Smooth muscle cell (in vitro differentiated cells): Measurements from ENCODE around the gene NPC1. TPM values are rescaled to one million over a fixed set of nuclear protein-coding genes. Genes with fewer than 3 reads are reported as not detected.

ENCODE experiments used
- DNase-seq: peaks from one replicate; lab custom pipeline; 2025; ENCODE audit not compliant: unreplicated experiment; lab: John Stamatoyannopoulos, UW
- H2AFZ ChIP-seq: fragments of 200-600 bp; sonication (generic); 2 replicates; pipeline ENCODE4 v1.6.0; 2016; ENCODE audit warnings: antibody characterized with exemption, low read depth, mild to moderate bottlenecking
- H3F3A ChIP-seq: fragments of 200-600 bp; sonication (generic); 2 replicates; pipeline ENCODE4 v1.6.0; 2017; ENCODE audit warnings: antibody characterized with exemption, low read depth
- H3K27ac ChIP-seq: fragments of 200-600 bp; sonication (generic); 2 replicates; pipeline ENCODE4 v1.5.1; 2016; ENCODE audit warnings: low read depth, mild to moderate bottlenecking
- H3K27me3 ChIP-seq: fragments of 200-600 bp; sonication (generic); 2 replicates; pipeline ENCODE4 v1.6.1; 2016; ENCODE audit warnings: low read depth, mild to moderate bottlenecking
- H3K36me3 ChIP-seq: fragments of 200-600 bp; sonication (generic); 2 replicates; pipeline ENCODE4 v1.5.1; 2016; ENCODE audit warnings: low read depth
- H3K4me1 ChIP-seq: fragments of 200-600 bp; sonication (generic); 2 replicates; pipeline ENCODE4 v1.5.1; 2016; ENCODE audit warnings: low read depth
- H3K4me2 ChIP-seq: fragments of 200-600 bp; sonication (generic); 2 replicates; pipeline ENCODE4 v1.6.0; 2016; ENCODE audit warnings: mild to moderate bottlenecking
- H3K4me3 ChIP-seq: fragments of 200-600 bp; sonication (generic); 2 replicates; pipeline ENCODE4 v1.5.1; 2016; ENCODE audit warnings: mild to moderate bottlenecking
- H3K79me2 ChIP-seq: fragments of 200-600 bp; sonication (generic); 2 replicates; pipeline ENCODE4 v1.6.0; 2016; ENCODE audit warnings: low read depth, mild to moderate bottlenecking
- H3K9ac ChIP-seq: fragments of 200-600 bp; sonication (generic); 2 replicates; pipeline ENCODE4 v1.6.0; 2016; ENCODE audit warnings: low read depth
- H3K9me3 ChIP-seq: fragments of 200-600 bp; sonication (generic); replicated peaks from 2 replicates; pipeline ENCODE4 v1.5.1; 2016; ENCODE audit warnings: low read depth
- H4K20me1 ChIP-seq: fragments of 200-600 bp; sonication (generic); 2 replicates; pipeline ENCODE4 v1.6.0; 2016; ENCODE audit warnings: low read depth
- WGBS: methylation state at CpG from one replicate; pipeline ENCODE4 v1.1.7; 2016; ENCODE audit warnings: low lambda C conversion rate; 5-methylcytosine and 5-hydroxymethylcytosine counted together
- polyA plus RNA-seq: library from polyadenylated mRNA; unstranded; fragments of >200 nt; fragmentation: Nextera tagmentation; extraction: Ambion mirVana; gene quantifications from 2 replicates; pipeline ENCODE4 v1.2.1, GENCODE V29; 2016
- total RNA-seq: library from RNA; depleted of rRNA; stranded (reverse); fragments of >200 nt; gene quantifications from 2 replicates; pipeline ENCODE4 v1.2.3, GENCODE V29; 2014
- TF ChIP-seq, protein P1 (sequence below): fragments of 200-600 bp; sonication (generic); IDR thresholded peaks from 2 replicates; pipeline ENCODE4 v1.5.1; 2017; ENCODE audit warnings: borderline replicate concordance, mild to moderate bottlenecking, antibody characterized with exemption; ENCODE audit not compliant: insufficient read depth, poor library complexity, severe bottlenecking

Gene NPC1
- total and polyA plus RNA-seq, 2 experiments from 2014 or later, result 29.9 to 55.5 TPM

GRCh38 chr18:23599809-23600208 lies 13.5 kb upstream of the NPC1 start:
- no peaks in the 10 kb centered on the region for H3F3A ChIP-seq
- H3K27ac ChIP-seq, result no peak overlapping the region
- no peaks in the 10 kb centered on the region for H3K27me3 ChIP-seq
- H3K9ac ChIP-seq, result no peak overlapping the region
- no peaks in the 10 kb centered on the region for H3K4me1 ChIP-seq
- no peaks in the 10 kb centered on the region for H4K20me1 ChIP-seq
- no peaks in the 10 kb centered on the region for H3K36me3 ChIP-seq
- TF ChIP-seq, protein P1, sequence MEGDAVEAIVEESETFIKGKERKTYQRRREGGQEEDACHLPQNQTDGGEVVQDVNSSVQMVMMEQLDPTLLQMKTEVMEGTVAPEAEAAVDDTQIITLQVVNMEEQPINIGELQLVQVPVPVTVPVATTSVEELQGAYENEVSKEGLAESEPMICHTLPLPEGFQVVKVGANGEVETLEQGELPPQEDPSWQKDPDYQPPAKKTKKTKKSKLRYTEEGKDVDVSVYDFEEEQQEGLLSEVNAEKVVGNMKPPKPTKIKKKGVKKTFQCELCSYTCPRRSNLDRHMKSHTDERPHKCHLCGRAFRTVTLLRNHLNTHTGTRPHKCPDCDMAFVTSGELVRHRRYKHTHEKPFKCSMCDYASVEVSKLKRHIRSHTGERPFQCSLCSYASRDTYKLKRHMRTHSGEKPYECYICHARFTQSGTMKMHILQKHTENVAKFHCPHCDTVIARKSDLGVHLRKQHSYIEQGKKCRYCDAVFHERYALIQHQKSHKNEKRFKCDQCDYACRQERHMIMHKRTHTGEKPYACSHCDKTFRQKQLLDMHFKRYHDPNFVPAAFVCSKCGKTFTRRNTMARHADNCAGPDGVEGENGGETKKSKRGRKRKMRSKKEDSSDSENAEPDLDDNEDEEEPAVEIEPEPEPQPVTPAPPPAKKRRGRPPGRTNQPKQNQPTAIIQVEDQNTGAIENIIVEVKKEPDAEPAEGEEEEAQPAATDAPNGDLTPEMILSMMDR, result no peak
- H2AFZ ChIP-seq, result no peak overlapping the region
- WGBS, result 55% methylated on average over 1 of the region's 1 CpG
- no peak overlapping the region for H3K4me2 ChIP-seq
- H3K4me3 ChIP-seq, result no peak overlapping the region
- no peaks in the 10 kb centered on the region for H3K9me3 ChIP-seq
- no peaks in the 10 kb centered on the region for H3K79me2 ChIP-seq
- DNase-seq, result no peak

GRCh38 chr18:23596183-23596582 lies 9.9 kb upstream of the NPC1 start:
- no peak overlapping the region for H3K4me2 ChIP-seq
- no peaks in the 10 kb centered on the region for H3K36me3 ChIP-seq
- H3K27me3 ChIP-seq, result no peaks in the 10 kb centered on the region
- H3K27ac ChIP-seq, result no peak overlapping the region
- H3F3A ChIP-seq, result no peaks in the 10 kb centered on the region
- no peak for DNase-seq
- 88% methylated on average over 7 of the region's 7 CpGs for WGBS
- H3K4me3 ChIP-seq, result no peak overlapping the region
- no peaks in the 10 kb centered on the region for H3K4me1 ChIP-seq
- no peak overlapping the region for H3K9ac ChIP-seq
- H2AFZ ChIP-seq, result no peak overlapping the region
- H3K79me2 ChIP-seq, result no peaks in the 10 kb centered on the region
- TF ChIP-seq, protein P1, result no peak
- H4K20me1 ChIP-seq, result no peaks in the 10 kb centered on the region
- H3K9me3 ChIP-seq, result no peaks in the 10 kb centered on the region

DNA sequence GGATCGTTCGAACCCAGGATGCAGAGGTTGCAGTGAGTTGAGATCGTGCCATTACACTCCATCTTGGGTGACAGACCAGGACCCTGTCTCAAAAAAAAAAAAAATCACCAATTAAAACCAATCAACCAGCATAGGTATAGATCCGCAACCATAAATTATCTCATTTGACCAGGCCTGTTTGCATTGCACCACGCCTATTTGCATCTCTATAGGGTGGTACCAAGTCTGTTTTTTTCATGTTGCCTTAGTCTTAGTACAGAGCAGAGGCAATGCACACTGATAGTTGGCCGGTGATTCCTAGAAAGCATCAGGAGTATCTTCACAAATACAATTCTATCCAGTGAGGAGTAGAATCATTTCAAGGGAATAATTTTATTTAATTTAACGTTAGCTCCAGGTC lies 9.3 kb upstream of the NPC1 start:
- TF ChIP-seq, protein P1, result no peak
- 98% methylated on average over 7 of the region's 7 CpGs for WGBS

GRCh38 chr18:23593720-23594119 lies 7.4 kb upstream of the NPC1 start:
- DNase-seq, result no peak
- no peaks in the 10 kb centered on the region for H3K27me3 ChIP-seq
- no peak overlapping the region for H3K27ac ChIP-seq
- H3K4me3 ChIP-seq, result no peak overlapping the region
- H2AFZ ChIP-seq, result no peak overlapping the region
- H3K9ac ChIP-seq, result no peak overlapping the region
- H3K4me2 ChIP-seq, result no peak overlapping the region
- no peaks in the 10 kb centered on the region for H3F3A ChIP-seq
- H4K20me1 ChIP-seq, result no peaks in the 10 kb centered on the region
- no peaks in the 10 kb centered on the region for H3K36me3 ChIP-seq
- no peaks in the 10 kb centered on the region for H3K79me2 ChIP-seq
- H3K4me1 ChIP-seq, result no peaks in the 10 kb centered on the region
- 78% methylated on average over 2 of the region's 2 CpGs for WGBS
- TF ChIP-seq, protein P1, result no peak
- H3K9me3 ChIP-seq, result no peaks in the 10 kb centered on the region

More for the DNA sequence above, 9.3 kb upstream of the NPC1 start:
- DNase-seq, result no peak
- Histone ChIP-seq H3K4me3 (no peak overlapping the region), H3K9ac (no peak overlapping the region), H3K9me3 (no peaks in the 10 kb centered on the region), H3K27ac (no peak overlapping the region), H2AFZ (no peak overlapping the region), H3K36me3 (no peaks in the 10 kb centered on the region), H3F3A (no peaks in the 10 kb centered on the region), H3K4me1 (no peaks in the 10 kb centered on the region), H3K27me3 (no peaks in the 10 kb centered on the region), H3K79me2 (no peaks in the 10 kb centered on the region), H4K20me1 (no peaks in the 10 kb centered on the region), H3K4me2 (no peak overlapping the region)
